ENCODE data around the gene PDSS2.
"Not testable (repeated sequence)": the region's sequence is repeated elsewhere in the genome, so short reads cannot be mapped to it uniquely, and the experiment has no call there.

PDSS2 gene

GRCh38 chr6:107416145-107416544 is 43.2 kb downstream of the PDSS2 start:
- DNase-seq (ENCODE audit: low read depth), result no peak

DNA sequence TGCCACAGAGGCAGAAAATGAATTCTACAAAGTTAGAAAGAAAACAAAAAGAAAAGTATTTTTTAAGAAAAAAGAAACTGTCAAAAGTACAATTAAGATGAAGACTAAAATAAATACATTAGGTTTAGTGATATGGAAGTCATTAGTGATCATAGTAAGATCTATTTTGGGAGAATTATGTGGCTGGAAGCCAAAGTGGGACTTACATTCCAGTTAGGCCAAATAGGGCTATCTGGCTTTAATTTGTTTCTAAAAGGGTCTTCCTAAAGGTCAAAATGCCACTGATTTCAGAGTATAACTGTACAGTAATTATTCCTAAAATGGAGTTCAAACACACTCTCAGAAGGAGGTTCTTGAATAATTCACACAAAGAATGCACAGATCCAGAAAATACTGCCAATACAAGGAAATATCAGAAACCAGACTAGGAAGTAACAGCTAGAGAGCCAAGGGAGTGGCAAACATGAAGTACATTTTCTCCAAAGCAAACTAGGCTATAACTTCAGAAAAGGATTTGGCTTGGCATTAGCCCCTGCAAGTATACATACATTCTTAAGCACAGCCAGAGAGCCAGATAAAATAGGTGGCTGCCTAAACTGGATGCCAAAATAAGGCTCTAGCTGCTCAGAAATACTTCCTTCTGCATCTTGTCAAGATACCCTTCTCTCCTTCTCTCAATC is 45.3 kb downstream of the PDSS2 start:
- no peak for DNase-seq (ENCODE audit: low read depth)

- no peak for DNase-seq (ENCODE audit: low read depth)
Observed at GRCh38 chr6:107411161-107411560, 48.2 kb downstream of the PDSS2 start.

DNA sequence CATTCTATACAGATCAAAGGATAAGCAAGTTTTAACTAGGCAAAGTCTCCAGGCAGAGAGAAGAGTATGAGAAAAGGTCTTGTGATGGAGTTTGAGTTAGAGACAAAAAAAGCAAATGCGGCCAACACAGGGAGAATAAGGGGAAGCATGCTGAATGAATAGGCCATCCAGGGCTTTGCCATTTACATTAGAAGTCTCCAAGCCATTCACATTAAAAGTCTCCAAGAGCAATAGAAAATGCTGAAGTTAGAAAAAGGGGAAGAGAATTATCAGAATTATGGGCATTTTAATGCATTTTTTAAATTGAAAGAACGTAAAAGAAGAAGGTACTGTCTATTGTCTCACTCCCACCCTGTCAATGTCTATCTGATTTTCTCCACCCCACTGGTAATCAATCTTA is 49.4 kb downstream of the PDSS2 start:
- no peak for DNase-seq (ENCODE audit: low read depth)

- DNase-seq (ENCODE audit: low read depth), result no peak
Observed at GRCh38 chr6:107408714-107409113, 50.6 kb downstream of the PDSS2 start.

- no peak for DNase-seq (ENCODE audit: low read depth)
Observed at GRCh38 chr6:107405002-107405401, 54.4 kb downstream of the PDSS2 start.

DNA sequence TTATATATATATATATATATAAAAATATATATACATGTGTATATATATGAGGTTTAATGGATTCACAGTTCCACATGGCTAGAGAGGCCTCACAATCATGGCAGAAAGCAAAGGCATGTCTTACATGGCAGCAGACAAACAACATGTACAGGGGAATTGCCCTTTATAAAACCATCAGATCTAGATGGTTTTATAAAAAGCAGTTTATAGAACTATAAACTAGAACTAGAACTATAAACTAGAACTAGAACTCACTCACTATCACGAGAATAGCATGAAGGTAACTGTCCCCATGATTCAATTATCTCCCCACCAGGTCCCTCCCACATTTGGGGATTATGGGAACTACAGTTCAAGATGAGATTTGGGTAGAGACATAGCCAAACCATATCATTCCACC is 56.8 kb downstream of the PDSS2 start:
- no peak for DNase-seq (ENCODE audit: low read depth)

DNA sequence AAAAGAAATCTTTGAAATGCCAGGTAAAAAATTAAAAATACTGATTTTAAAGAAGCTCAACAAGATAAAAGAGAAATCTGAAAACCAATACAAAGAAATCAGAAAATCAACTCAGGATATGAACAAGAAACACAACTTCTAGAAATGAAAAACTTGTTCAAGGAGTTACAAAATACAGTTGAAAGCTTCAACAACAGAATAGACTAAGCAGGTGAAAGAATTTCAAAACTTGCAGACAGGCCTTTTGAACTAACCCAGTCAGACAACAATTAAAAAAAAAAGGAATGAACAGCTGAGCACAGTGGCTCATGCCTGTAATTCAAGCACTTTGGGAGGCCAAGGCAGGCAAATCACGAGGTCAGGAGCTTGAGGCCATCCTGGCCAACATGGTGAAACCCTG is 57.8 kb downstream of the PDSS2 start:
- no peak for DNase-seq (ENCODE audit: low read depth)

DNA sequence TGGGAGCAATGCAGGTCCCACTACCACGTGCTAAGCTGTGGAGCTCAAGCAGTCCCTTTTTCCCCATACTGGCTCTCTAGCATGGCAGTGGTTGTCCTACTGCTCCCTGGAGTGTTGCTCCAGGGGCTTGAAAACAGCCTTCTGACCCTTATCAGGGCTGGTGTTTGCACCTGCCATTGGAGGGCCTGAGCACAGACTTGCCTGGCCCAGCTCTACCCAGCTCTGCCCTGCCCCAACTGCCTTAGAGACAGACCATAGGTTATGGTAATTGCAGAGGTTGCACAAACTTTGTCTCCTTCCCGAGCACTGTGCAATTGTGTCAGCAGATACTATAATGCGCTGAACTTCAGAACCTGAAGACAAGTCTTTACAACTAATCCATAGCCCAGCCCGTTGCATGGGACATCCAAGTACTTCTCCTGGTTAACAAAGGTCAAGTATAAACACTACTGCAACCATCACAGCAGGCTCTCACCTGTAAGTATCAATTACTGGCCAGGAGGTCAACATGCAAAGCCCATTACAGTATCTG is 58.7 kb downstream of the PDSS2 start:
- DNase-seq (ENCODE audit: low read depth), result no peak

- DNase-seq (ENCODE audit: low read depth), result no peak
Observed at GRCh38 chr6:107399935-107400334, 59.4 kb downstream of the PDSS2 start.

GRCh38 chr6:107398001-107398400 is 61.4 kb downstream of the PDSS2 start:
- no peak for DNase-seq (ENCODE audit: low read depth)

DNA sequence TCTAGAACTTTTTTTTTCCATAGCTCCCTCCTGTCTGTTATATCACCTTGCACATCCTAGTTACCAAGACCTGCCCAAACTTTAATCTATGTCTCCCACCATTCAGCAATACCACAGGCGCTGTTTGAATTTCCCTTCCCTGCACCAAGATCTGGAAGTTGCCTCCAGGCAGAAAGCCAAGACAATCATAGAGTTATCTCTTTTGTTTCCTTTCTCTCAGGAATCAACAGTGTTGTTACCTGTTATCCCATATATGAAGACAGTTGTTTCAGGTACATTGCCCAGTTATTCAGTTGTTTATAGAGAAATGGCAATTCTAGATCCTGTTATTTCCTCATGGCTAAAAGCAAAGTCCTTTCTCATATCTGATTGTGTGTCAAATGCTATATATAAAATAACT is 63.2 kb downstream of the PDSS2 start:
- no peak for DNase-seq (ENCODE audit: low read depth)

DNA sequence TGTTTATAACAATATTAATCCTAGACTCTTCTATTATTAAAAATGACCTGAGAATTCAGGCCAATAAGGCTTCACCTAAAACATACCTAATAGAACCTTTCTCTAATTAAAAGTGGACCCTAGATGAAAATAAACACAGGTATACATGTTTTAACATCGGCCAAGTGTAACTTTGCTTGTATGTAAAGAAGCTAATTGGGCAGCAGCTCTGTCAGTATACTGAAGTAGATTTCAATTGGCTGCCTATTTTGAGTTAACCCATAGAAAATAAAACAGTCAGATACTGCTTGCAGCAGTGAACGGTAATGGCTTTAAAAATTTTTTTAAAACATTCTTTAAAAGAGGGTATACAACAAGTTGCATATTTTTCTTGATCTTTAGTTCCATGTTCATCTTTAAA is 67.3 kb downstream of the PDSS2 start:
- DNase-seq (ENCODE audit: low read depth), result no peak

DNA sequence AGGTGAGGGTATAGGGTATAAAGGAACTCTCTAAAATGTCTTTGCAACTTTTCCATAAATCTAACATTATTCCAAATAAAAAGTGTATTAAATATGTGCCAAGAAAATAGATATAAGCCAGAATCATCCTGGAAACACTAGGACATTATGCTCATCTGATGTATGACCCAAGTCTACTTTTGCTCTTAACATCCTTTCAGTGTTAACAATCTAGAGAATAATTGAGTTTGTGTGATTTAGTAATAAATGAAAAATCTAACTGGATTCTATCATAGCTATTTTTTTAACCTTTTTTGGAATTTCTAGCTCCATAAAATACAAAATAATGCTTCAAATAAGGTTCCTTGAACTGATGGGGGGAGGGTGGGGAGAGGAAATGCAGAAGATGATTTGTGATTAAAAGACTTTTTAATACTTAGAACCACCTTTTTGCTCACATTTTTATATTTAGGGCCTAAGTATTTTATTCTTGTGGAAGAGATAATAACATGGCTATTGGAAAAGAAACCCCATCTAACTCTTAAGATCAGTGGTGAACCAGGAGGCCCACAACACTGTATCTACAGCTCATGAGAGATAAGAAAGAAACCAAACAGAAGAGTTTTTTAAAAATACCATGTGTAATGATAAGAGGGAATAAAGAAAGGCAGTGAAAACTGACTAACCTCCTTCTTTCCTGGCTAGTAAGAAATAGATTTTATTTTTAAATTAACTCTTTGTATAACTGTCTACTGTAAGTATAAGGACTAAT is 68.5 kb downstream of the PDSS2 start:
- DNase-seq (ENCODE audit: low read depth), result no peak

DNA sequence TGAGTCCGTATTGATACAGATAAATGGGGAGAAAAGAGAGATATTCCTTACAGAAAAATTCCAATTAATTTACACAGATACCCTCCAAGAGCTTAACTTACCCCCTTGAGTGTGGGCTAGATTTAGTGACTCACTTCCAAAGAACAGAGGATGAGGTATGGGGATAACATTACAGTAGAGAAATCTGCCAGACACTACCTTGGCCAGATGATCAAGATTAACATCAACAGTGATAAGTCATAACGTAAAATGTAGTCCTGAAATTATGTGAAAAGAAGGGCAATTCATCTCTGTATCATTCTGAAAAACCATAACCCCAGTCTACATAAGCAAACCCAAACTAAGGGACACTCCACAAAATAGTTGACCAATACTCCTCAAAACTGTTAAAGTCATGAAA is 69.3 kb downstream of the PDSS2 start:
- no peak for DNase-seq (ENCODE audit: low read depth)

GRCh38 chr6:107386904-107387303 is 72.5 kb downstream of the PDSS2 start:
- no peak for DNase-seq (ENCODE audit: low read depth)

DNA sequence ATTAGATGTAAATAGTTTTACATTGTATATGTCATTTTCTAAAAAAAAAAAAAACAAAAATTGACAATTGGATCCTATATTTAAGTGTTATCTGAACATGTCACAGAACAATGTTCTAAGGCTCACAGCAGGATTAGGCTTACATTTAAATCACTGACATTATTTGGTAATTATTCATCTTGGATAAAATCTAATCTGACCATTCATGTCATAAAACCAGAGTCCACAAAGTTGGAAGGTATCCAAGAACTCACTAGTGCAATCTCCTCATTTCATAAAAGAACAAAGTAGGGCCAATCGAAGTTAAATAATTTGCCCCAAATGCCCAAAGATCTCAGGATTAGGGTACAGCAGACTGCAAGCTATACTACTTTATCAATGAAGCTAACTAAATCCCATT is 73.0 kb downstream of the PDSS2 start:
- no peak for DNase-seq (ENCODE audit: low read depth)

- no peak for DNase-seq (ENCODE audit: low read depth)
Observed at GRCh38 chr6:107383705-107384104, 75.7 kb downstream of the PDSS2 start.

- no peak for DNase-seq (ENCODE audit: low read depth)
Observed at GRCh38 chr6:107374264-107374663, 85.1 kb downstream of the PDSS2 start.

DNA sequence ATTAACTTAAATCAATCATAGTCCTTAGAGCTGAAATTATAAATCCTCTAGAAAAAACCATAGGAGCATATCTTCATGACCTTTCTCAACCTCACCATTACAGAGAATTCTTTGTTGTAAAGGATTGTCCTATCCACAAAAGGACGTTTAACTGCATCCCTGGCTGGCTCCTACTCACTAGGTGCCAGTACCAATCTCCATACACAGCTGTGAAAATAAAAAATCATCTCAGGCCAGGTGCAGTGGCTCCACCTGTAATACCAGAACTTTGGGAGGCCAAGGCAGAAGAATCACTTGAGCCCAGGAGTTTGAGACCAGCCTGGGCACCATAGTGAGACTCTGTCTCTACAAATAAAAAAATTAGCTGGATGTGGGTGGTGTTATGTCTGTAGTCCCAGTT is 89.9 kb downstream of the PDSS2 start:
- no peak for DNase-seq (ENCODE audit: low read depth)

- no peak for DNase-seq (ENCODE audit: low read depth)
Observed at GRCh38 chr6:107368471-107368870, 90.9 kb downstream of the PDSS2 start.

- not testable (repeated sequence) for DNase-seq (ENCODE audit: low read depth)
Observed at GRCh38 chr6:107364173-107364572, 95.2 kb downstream of the PDSS2 start.

DNA sequence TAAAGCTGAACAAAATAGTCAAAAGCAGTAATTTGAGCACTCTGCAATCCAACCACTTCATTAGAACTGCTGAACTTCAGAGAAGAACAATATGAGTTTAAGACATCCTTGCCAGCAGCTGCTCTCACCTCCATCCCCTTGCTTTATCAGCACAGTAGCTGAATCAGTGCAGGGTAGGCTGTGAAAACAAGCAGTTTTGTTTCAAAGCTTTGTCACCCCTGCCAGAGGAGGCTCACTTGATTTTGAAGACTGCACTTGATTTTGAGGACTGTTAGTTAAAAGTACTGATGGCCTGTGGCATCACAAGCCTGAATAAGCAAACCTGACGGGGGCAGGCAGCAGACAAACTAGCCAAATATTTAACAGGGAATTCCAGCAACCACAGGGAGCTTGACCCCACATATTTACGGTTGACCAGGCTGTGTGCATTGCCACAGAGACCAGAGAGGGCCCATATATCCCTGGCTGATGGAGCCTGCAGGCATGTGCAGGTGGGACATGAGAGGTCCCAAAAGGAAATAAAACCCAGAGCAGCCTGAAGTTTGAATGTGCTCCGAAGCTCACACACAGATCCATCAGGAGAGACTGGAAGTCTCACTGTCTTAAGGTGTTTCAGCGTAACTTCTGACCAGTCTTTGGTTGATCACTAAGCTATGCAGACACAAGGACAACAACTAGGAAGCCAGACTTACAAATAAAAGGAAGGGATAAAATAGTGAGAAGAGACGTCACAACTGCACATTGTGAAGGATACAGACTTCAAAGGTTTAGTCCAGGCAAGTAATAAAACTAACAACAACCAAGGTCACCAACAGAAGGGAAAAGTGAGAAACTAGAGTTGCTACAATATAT is 97.4 kb downstream of the PDSS2 start:
- no peak for DNase-seq (ENCODE audit: low read depth)
